ENCODE measurements around the gene MCTP1. TPM values are rescaled to one million over a fixed set of nuclear protein-coding genes. Genes with fewer than 3 reads are reported as not detected.

The MCTP1 gene
- total RNA-seq, 1 experiment from 2014 or later = 5.6 TPM

GRCh38 chr5:94761786-94762185 is 523.1 kb downstream of the MCTP1 start:
- ATAC-seq (no peak), DNase-seq (ENCODE audit: low spot score) (no peak)
- Mint-ChIP-seq H3K4me3 (no peak overlapping the region), H3K36me3 (no peaks in the 10 kb centered on the region), H3K27ac (no peak overlapping the region), H3K27me3 (ENCODE audit: low read depth) (no peaks in the 10 kb centered on the region), H3K9me3 (no peaks in the 10 kb centered on the region), H3K4me1 (no peaks in the 10 kb centered on the region)
- POLR2A ChIA-PET = no interaction called here
- CTCF ChIA-PET = interaction anchor here (0.6 kb wide), 1 partner anchor 232 kb away, joined by 7 read pairs; no protein-coding TSS in a partner anchor
- TF ChIP-seq TP53 (CRISPR knock-in tag; IDR thresholded peaks at IDR 0.05) (no peak), ZBTB43 (CRISPR knock-in tag; IDR thresholded peaks at IDR 0.05) (no peak), ZNF121 (CRISPR knock-in tag; IDR thresholded peaks at IDR 0.05) (no peak), NR2C2 (CRISPR knock-in tag; IDR thresholded peaks at IDR 0.05) (no peak), E2F1 (CRISPR knock-in tag; IDR thresholded peaks at IDR 0.05) (no peak)

GRCh38 chr5:94761055-94761454 is 523.8 kb downstream of the MCTP1 start:
- Mint-ChIP-seq H3K9me3 (no peaks in the 10 kb centered on the region), H3K27ac (no peak overlapping the region), H3K27me3 (ENCODE audit: low read depth) (no peaks in the 10 kb centered on the region), H3K36me3 (no peaks in the 10 kb centered on the region), H3K4me3 (no peak overlapping the region), H3K4me1 (no peaks in the 10 kb centered on the region)
- CTCF ChIA-PET = no interaction called here
- no peak for TF ChIP-seq ZNF138 (CRISPR knock-in tag; conservative IDR thresholded peaks at IDR 0.05)
- no peak for TF ChIP-seq ZNF671 (CRISPR knock-in tag; IDR thresholded peaks at IDR 0.05)
- TF ChIP-seq NR1H2 (CRISPR knock-in tag; IDR thresholded peaks at IDR 0.05) = no peak
- TF ChIP-seq PRDM15 (CRISPR knock-in tag; IDR thresholded peaks at IDR 0.05) = no peak
- TF ChIP-seq IRF2 (CRISPR knock-in tag; IDR thresholded peaks at IDR 0.05; ENCODE audit: borderline replicate concordance, low read depth) = no peak
- no peak for TF ChIP-seq ETV6 (CRISPR knock-in tag; IDR thresholded peaks at IDR 0.05)
- TF ChIP-seq CTCF (IDR thresholded peaks at IDR 0.05) = no peak
- DNase-seq (ENCODE audit: low spot score) (no peak), ATAC-seq (no peak)
- POLR2A ChIA-PET = no interaction called here

GRCh38 chr5:94759961-94760360 is 524.9 kb downstream of the MCTP1 start:
- no peaks in the 10 kb centered on the region for H3K27me3 Mint-ChIP-seq (ENCODE audit: low read depth)
- DNase-seq (ENCODE audit: low spot score) (no peak), ATAC-seq (no peak)
- H3K9me3 Mint-ChIP-seq = no peaks in the 10 kb centered on the region
- POLR2A ChIA-PET = no interaction called here
- no peak overlapping the region for H3K27ac Mint-ChIP-seq
- no peak overlapping the region for H3K4me3 Mint-ChIP-seq
- no peaks in the 10 kb centered on the region for H3K4me1 Mint-ChIP-seq
- CTCF ChIA-PET = interaction anchor here (0.7 to 0.9 kb wide), 2 partner anchors 22 to 90 kb away, joined by 3 read pairs; no protein-coding TSS in a partner anchor
- no peaks in the 10 kb centered on the region for H3K36me3 Mint-ChIP-seq
- TF ChIP-seq GTF2I (CRISPR knock-in tag; conservative IDR thresholded peaks at IDR 0.05) = no peak
- no peak for TF ChIP-seq ZBTB43 (CRISPR knock-in tag; IDR thresholded peaks at IDR 0.05)
- TF ChIP-seq ZNF263 (CRISPR knock-in tag; IDR thresholded peaks at IDR 0.05; ENCODE audit: low read depth) = no peak
- TF ChIP-seq NFYB (CRISPR knock-in tag; conservative IDR thresholded peaks at IDR 0.05; ENCODE audit: low read depth) = no peak
- TF ChIP-seq ATF1 (CRISPR knock-in tag; IDR thresholded peaks at IDR 0.05) = no peak
- TF ChIP-seq NR2C2 (CRISPR knock-in tag; IDR thresholded peaks at IDR 0.05) = no peak
- TF ChIP-seq ERG (CRISPR knock-in tag; IDR thresholded peaks at IDR 0.05) = no peak
- TF ChIP-seq E2F1 (CRISPR knock-in tag; IDR thresholded peaks at IDR 0.05) = no peak
- no peak for TF ChIP-seq ZNF232 (CRISPR knock-in tag; IDR thresholded peaks at IDR 0.05)
- TF ChIP-seq HMGXB4 (CRISPR knock-in tag; IDR thresholded peaks at IDR 0.05) = no peak

Measured in WTC11 (cell line).